GM21390 (cell line): Measurements from ENCODE around the gene ZNF785.
"Not testable (repeated sequence)": the region's sequence is repeated elsewhere in the genome, so short reads cannot be mapped to it uniquely, and the experiment has no call there.

Experiments used
- ATAC-seq: cut with Tn5 transposase; IDR thresholded peaks from one replicate; pipeline ENCODE4 v1.9.1; 2021; ENCODE audit not compliant: unreplicated experiment

ZNF785 gene

DNA sequence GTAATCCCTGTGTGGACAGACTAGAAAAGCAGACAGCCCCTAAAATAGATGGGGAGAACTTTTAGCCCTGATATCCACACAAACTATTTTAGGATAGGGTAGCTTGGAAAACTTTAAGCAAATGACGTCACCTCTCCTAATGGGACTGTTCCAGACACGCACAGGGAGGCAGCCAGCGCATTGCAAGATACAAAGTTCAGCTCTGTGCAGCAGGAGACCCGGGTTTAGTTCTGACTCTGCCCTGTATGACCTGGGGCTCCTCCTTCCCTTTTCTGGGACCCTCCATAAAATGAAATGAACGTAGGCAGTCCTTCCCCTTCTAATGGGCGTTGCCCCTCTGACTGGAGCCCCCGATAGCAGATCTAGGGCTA, 18.4 kb upstream of the ZNF785 start:
- no peak for ATAC-seq

DNA sequence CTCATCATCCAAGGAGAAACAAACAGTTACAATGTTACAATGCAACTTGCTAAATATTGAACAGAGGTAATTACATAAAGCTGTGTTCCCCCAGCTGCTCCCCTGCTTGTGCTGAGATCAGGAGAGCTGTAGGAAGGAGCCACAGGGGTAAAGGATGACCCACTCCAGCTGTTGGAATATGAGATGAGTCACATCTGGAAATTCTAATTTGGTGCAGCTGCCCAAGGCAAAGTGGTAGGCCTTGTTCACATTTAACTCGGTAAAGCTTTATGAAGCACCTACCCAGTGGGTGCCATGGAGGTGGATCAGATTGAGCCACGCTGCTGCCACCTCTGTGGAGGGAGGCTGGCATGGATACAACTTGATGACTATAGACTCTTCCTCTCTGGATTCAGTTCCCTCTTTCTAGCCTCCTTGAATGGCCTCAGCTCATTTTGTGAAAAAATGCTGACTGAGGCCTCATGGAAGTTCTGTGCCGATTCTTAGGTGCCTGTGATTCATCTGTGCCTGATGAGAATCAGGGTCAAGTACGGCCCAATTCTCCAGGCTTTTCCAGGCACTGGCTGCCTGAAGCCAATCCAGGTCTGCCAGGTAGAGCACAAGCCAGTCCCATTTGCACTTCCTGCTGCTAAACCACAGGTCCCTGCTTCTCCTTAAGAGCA, 17.2 kb upstream of the ZNF785 start:
- ATAC-seq = no peak

DNA sequence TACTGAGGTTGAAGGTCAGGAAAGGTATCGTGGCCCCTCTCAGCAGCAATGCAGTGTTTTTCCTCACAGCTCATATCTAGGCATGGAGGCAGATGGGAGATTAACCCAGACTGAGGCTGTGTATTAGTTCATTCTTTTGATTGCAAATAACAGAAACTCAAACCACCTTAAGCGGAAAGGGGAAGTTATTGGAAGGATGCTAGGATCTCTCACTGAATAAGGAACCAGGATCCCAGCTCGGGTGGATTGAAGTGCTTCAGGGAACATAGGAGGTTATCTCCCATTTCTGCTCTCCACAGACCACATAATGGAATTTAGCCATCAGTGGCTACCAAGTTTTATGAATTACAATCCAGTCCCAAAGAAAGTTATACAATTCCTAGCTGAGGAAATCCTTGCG, 16.5 kb upstream of the ZNF785 start:
- ATAC-seq = no peak

DNA sequence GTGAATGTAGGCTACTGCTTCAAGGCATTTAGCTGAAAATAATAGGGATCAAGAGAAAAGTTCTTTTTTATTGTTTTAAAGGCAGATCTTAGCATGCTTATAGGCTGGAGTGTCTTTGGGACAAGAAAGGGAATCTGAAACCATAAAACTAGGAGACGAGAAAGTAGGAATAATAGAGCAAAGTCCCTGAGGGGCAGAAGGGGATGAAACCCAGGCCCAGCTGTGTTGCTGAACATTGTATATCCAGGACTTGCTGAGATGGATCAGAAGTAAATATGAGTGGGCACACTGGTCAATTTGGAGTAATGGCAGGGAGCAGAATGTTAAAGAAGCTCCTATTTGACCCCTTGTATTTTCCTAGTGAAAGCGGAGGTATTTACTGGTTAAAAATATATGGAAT, 15.4 kb upstream of the ZNF785 start:
- ATAC-seq = no peak

DNA sequence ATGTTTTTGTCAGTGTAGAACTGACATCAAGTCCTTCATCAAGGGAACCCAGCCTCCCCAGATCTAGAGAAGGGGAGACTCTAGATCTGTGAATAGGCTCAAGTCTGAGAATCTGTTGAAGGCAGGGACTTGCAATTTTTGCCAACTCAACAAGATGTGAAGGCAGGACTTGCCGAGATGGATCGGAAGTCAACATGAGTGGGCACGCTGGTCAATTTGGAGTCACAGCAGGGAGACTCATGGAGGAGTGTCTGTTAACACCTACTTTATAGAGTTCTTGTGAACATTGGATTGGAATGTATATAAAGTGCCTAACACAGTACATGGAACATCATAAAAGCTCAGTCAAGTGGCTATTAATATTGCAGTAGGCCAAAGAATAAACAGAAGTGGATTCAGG, 14.7 kb upstream of the ZNF785 start:
- ATAC-seq = no peak

DNA sequence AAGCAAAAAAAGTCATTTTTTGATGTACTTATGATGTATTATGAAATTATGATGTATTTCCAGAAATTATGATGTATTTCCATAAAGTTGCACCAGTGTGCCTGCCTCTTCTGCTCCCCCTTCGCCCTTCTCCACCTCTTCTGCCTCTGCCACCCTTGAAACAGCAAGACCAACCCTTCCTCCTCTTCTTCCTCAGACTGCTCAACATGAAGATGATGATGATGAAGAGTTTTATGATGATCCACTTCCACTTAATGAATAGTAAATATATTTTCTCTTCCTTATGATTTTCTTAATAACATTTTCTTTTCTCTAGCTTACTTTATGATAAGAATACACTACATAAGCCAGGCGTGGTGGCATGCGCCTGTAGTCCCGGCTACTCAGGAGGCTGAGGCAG, 7.4 kb upstream of the ZNF785 start:
- no peak for ATAC-seq

DNA sequence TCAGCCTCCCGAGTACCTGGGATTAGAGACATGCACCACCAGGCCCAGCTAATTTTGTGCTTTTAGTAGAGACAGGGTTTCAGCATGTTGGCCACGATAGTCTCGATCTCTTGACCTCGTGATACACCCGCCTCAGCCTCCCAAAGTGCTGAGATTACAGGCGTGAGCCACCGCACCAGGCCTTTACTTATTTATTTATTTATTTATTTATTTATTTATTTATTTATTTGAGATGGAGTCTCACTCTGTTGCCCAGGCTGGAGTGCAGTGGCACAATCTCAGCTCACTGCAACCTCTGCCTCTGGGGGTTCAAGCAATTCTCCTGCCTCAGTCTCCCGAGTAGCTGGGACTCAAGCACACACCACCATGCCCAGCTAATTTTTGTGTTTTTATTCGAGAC, 5.4 kb upstream of the ZNF785 start:
- not testable (repeated sequence) for ATAC-seq

DNA sequence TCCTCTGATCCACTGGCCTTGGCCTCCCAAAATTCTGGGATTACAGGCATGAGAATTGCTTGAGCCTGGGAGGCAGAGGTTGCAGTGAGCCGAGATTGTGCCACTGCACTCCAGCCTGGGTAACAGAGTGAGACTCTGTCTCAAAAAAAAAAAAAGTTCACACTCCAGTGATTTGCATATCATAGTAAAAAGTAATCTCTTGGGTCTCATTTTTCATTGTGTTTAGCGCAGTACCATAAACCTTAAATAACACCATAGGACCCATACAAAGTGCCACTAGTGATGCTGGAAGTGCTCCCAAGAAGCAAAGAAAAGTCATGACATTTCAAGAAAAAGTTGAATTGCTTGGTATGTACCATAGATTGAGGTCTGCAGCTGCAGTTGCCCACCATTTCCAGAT, 4.1 kb upstream of the ZNF785 start:
- not testable (repeated sequence) for ATAC-seq

DNA sequence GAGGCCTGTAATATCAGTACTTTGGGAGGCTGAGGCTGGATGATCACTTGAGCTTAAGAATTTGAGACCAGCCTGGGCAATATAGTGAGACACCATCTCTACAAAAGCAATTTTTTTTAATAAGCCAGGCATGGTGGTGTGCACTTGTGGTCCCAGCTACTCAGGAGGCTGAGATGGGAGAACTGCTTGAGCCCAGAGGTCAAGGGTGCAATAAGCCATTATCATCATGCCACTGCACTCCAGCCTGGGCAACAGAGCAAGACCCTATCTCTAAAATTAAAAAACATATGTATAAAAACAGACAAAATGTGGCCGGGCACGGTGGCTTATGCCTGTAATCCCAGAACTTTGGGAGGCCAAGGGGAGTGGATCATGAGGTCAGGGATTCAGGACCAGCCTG, 3.2 kb upstream of the ZNF785 start:
- no peak for ATAC-seq

DNA sequence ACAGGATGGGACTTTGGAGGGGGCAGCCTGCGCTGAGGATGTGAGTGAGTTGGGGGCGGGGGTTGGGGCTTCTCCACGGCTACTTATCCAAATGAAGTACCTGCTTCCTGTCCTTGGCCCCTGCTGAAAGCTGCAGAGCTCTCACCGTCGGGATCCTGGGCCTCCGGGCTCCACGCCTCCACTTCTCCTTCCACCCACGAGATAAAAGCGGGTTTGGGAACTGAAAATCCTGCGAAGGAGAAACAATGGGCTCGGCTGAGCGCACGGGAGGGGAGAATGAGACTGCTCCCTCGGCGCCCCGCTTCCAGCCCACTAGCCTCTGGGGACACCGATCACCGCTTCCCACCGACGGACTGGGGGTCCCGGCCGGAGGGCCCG, 486 bp downstream of the ZNF785 start:
- ATAC-seq = peak; percentile 19

DNA sequence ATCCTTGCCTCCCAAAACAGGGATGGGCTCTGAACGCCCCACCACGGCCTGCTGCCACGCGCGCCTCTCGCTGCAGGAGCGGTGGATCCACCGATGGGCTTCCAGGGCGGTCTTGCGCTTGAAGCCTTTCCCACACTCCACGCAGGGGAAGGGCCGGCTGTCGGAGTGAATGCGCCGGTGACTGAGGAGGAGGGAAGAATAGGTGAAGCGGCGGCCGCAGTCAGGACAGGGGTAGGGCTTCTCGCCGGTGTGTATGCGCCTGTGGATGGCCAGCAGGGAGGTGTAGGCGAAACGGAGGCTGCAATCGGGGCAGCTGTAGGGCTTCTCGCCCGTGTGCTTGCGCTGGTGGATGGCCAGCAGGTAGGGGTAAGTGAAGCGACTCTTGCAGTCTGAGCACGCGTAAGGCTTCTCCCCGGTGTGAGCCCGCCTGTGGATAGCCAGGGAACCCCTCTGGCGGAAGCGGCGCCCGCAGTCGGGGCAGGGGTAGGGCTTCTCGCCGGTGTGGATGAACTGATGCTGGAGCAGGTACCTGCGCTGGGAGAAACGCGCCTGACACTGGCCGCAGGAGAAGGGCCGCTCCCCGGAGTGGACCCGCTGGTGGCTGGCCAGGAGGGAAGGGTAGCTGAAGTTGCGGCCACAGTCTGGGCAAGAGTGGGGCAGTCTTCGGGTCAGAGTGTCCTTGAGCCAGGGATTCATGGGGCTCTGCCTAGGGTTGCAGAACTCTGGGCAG, 2.7 kb downstream of the ZNF785 start:
- no peak for ATAC-seq

DNA sequence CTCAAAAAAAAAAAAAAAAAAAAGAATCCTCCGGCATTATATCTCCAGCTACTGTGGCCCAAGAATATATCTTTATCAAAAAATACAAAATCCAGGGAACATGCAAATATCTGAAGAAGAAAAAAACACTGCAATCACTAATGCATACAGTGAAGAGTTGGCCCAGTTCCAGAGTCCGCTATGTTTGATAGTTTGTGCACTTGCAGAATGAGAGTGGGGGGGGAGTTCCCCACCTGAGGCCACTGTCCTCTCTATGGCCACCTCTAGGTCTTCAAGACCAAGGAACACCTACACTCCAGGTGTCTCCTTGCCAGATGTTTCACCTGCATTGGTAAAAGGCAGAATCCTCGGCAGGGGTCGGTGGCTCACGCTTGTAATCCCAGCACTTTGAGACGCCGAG, 4.0 kb downstream of the ZNF785 start:
- ATAC-seq = no peak

DNA sequence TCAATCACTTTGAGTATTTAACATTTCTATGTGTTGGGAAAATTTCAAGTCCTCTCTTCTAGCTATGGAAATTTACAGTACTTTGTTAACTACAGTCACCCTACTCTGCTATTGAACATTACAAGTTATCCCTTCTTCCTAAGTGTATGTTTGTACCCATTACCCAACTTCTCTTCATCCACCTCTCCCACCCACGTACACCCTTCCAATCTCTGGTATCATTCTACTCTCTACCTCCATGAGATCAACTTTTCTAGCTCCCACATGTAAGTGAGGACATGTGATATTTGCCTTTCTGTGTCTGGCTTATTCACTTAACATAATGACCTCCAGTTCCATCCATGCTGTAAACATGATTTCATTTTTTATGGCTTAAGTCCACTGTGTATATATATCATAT, 10.8 kb downstream of the ZNF785 start:
- ATAC-seq = no peak

DNA sequence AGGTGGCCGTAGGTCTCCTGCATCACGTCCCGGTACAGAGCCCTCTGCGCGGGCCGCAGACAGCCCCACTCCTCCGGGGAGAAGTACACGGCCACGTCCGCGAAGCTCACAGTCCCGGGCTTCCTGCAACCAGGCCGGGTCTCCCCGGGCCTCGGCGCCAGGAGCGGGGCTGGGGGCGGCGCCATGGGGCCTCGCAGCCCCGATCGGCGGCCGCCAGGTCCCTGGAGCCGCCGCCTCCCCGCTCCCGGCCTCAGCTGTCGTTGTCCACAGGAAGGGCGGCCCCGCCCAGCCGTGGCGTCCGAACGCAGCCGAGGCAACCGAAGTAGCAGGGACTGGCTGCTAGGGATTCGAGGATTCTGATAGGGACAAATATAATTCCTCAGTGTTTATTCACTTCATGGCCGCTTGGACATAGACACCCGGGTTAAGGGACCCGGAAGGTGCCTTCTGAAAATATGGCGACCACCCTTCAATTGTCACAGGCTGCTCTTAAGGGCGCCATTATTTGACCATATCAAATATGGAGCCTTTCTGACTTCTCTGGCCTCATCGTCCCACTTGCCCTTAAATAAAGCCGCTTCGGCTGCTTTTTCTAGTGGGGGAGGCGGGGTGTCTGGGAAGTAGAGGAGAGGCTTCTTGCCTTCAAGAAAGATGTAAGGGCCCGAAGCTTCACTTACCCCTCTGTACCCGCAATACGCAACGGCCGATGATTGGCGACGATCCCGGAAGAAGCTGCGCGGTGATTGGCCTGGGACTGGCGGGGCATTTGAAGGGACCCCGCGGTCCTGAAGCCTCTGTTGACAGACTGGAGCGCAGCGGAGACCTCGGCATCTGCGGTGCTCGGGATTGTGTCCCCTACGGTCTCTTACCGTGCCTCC, 13.8 kb downstream of the ZNF785 start, which contains the start of gene ZNF688:
Gene ZNF688 (minus strand): TSS at position 270 of the 878 bp plus-strand sequence. CDS start 85 bp downstream, at position 185.
- ATAC-seq = peak; percentile 76

DNA sequence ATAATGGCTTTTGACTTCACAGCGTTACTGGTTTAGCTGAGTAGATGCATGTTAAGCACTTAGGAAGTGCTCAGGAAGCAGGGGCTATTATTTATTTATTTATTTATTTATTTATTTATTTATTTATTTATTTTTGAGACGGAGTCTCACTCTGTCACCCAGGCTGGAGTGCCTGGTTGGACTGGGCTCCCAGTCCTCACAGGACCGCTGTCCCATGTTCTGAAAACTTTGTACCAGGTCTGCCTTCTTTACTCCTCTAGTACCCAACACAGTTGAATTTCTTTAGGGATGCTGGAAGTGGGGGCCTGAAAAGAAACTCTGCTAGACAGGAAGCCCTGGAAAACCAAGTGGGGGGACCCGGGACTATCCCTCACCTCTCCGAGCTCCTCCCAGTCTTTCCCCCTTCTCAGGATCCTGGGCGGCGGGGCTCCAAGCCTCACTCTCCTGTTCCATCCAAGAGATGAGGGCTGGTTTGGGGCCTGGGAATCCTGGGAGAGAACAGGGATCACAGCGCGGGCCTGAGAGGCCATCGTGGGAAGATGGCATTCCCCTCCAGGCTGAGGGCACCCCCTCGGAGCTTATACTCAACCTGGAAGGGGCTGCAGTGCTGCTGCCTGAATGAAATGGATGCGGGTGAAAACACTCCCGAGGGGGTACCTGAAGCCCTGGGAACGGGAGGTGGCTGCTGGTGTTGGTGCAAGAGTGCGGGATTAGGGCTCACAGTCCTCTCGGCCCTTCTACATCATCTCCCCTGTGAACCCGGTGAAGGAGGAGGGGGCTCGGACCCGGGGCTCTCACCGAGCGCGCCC, 14.7 kb downstream of the ZNF785 start:
- ATAC-seq = no peak

DNA sequence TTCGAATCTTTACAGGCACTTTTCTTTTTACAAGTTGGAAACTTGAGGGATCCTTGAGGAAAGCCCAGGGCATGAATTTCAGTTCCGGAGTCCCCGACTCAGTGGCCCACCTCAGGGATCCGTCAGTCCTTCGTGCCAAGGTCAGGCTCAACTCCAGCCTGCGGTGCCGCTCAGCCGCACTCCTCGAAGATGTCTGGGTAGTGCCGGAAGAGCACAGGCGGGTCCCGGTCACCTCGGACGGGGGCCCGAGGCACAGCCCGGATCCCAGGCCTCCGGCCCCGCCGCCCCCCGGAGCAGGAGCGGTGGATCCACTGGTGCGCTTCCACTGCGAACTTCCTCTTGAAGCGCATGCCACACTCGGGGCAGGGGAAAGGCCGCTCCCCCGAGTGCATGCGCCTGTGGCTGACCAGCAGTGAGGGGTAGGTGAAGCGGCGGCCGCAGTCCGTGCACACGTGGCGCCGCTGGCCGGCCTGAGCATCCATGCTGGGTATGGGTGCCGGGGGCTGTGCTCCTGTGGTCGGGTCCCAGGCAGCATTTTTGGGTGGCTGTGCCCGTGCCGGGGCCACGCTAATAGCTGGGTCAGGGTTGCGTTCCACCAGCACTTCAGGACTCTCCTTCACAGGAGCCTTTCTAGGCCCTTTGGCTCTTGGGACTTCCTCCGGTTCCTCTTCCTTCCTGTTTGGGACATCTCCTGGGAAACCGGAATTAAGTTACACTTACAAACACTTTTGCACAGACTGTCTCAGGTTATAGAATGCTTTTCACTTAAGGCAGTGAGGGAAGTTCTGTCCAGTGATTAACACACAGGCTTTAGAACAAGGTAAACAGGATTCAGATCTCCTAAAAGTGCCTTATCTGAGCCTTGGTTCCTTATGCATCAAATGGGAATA, 15.5 kb downstream of the ZNF785 start:
- no peak for ATAC-seq

DNA sequence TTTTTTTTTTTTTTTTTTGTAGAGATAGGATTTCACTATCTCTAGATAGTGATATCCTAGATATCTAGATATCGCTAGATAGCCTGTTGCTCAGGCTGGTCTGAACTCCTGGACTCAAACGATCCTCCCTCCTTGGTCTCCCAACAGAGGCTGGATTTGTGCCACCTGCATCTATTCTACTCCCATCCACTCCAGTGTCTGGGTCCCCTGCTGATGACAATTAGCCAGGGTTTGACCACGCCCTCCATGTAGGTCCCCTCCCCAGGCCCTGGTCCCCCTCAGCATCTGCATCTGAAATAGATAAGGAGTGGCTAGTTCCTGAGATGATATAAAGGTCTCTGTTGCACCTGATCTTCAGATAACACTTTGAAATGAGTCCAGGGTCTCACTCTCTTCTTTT, 16.2 kb downstream of the ZNF785 start:
- no peak for ATAC-seq

DNA sequence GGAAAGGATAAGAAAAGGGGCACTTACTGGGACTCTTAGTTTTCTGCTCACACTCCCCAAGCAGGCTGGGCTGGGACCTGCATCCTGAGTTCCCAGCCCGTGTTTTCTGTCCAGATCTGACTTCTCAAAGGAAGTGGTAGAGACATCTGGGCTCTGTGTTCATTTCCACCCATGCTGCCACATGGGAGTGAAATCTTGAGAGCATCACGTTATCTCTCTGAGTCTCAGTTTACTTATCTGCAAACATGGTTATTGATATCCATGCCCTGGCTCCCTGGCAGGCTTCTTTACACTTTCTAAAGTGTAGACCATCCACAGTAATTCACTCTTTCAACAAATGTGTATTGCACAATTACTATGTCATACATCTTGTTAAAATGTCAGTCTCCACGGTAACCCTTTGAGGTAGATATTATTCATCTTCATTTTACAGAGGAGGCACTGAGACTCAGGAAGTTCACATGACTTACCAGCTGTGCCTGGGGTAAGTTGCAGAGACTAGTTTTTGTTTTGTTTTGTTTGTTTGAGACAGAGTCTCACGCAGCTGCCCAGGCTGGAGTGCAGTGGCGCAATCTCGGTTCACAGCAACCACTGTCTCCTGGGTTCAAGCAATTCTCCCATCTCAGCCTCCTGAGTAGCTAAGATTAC, 17.4 kb downstream of the ZNF785 start:
- ATAC-seq = peak; percentile 41

DNA sequence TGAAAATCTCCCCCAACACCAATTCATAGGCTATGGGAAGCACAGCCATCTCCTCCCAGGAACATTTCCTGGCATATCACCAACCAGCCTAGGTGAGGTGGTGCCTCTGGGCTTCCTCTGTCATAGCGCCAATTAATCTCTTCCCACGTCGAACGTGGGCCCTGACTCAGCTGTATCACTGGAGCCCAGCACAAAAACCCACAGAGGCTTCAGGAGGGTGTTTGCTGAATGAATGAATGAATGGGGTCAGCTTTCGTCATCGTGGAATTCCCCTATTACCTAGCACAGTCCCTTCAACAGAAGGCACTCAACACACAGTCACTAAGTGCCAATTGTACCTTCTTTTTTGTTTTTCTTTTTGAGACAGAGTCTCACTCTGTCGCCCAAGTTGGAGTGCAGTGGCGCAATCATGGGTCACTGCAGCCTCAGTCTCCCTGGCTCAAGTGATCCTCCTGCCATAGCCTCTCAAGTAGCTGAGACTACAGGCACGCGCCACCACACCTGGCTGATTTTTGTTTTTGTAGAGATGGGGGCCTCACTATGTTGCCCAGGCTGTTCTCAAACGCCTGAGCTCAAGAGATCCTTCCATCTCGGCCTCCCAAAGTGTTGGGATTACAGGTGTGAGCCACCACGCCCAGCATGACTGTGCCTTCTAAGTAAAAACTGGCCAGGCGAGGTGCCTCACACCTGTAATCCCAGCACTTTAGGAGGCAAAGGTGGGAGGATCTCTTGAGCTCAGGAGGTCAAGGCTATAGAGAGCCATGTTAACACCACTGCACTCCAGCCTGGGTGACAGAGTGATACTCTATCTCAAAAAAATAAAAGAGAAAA, 18.1 kb downstream of the ZNF785 start:
- ATAC-seq = no peak
